Endothelial cell of umbilical vein (primary cell): Measurements from ENCODE around the gene IQGAP3. TPM values are rescaled to one million over a fixed set of nuclear protein-coding genes. Genes with fewer than 3 reads are reported as not detected.
A peak's percentile ranks its signal among the peaks of the same experiment; 100 is the strongest.

Source experiments
- BruUV-seq: library from RNA; stranded (reverse); fragments of 400-500 nt; replicated peaks from 2 replicates; lab custom pipeline; 2021; lab: Mats Ljungman, UMichigan
- CTCF ChIA-PET: fragments of 300-600, 350-600 bp; sonication (Branson Sonifier 250); formaldehyde crosslinking; loops from one replicate; lab custom pipeline; 2021; ENCODE audit warnings: antibody characterized with exemption, inconsistent platforms; lab: Charles Lee
- POLR2A ChIA-PET: fragments of 300-600, 350-600 bp; sonication (Branson Sonifier 250); formaldehyde crosslinking; loops from one replicate; lab custom pipeline; 2021; ENCODE audit warnings: antibody characterized with exemption, inconsistent platforms; lab: Charles Lee
- DNase-seq: peaks from one replicate; pipeline ENCODE4 v3.0.0-alpha.2; 2011; ENCODE audit warnings: low read depth, low spot score
- FAIRE-seq: peaks from 2 replicates; lab custom pipeline; 2011; peaks lifted over from hg19 to GRCh38; lab: Jason Lieb, UNC
- H2AFZ ChIP-seq: 2 replicates; pipeline ENCODE4 v1.6.0; 2012; ENCODE audit warnings: low read depth, low read length, control low read depth, inconsistent platforms
- H3K27ac ChIP-seq: 2 replicates; pipeline ENCODE4 v1.5.1; 2011; ENCODE audit warnings: low read depth, mild to moderate bottlenecking, control low read depth, low read length, moderate library complexity; ENCODE audit not compliant: insufficient read depth
- H3K27me3 ChIP-seq, 2 experiments: 2 replicates each; pipeline versions ENCODE4 v1.6.0 to v1.6.1; 2011; ENCODE audit warnings: low read length in 2 of 2, mixed read lengths in 1 of 2; ENCODE audit not compliant: control insufficient read depth in 2 of 2, insufficient read depth in 2 of 2
- H3K36me3 ChIP-seq, 2 experiments: 2 replicates in 1 of 2; 3 replicates in 1 of 2; pipeline ENCODE4 v1.5.1; 2011; ENCODE audit warnings: low read length in 2 of 2, mild to moderate bottlenecking in 1 of 2, moderate library complexity in 1 of 2; ENCODE audit not compliant: control insufficient read depth in 2 of 2, insufficient read depth in 2 of 2; ENCODE audit errors: extremely low read depth in 1 of 2
- H3K4me1 ChIP-seq: 3 replicates; pipeline ENCODE4 v1.5.1; 2011; ENCODE audit warnings: mild to moderate bottlenecking, low read length; ENCODE audit not compliant: control insufficient read depth, insufficient read depth; ENCODE audit errors: extremely low read depth
- H3K4me2 ChIP-seq: 2 replicates; pipeline ENCODE4 v1.6.1; 2011; ENCODE audit warnings: low read length, control low read depth, mixed read lengths; ENCODE audit not compliant: insufficient read depth
- H3K4me3 ChIP-seq, 3 experiments: fragments of 200-600 bp in 1 of 3; sonication (generic), shearing (Covaris generic) in 1 of 3; replicated peaks in 1 of 3; 2 replicates each; pipeline ENCODE4 v1.5.1; 2011 to 2016; ENCODE audit warnings: control low read depth in 3 of 3, low read length in 3 of 3, mild to moderate bottlenecking in 2 of 3, inconsistent platforms in 1 of 3, low read depth in 1 of 3, moderate library complexity in 1 of 3; ENCODE audit not compliant: insufficient read depth in 1 of 3
- H3K79me2 ChIP-seq: 2 replicates; pipeline ENCODE4 v1.6.0; 2012; ENCODE audit warnings: low read length, inconsistent platforms; ENCODE audit not compliant: control insufficient read depth, insufficient read depth
- H3K9ac ChIP-seq: replicated peaks from 2 replicates; pipeline ENCODE3; 2011; ENCODE audit warnings: low read length, control low read depth; ENCODE audit not compliant: insufficient read depth; ENCODE audit errors: extremely low read depth
- H3K9me1 ChIP-seq: replicated peaks from 3 replicates; pipeline ENCODE4 v1.6.0; 2011; ENCODE audit warnings: mild to moderate bottlenecking, low read length; ENCODE audit not compliant: control insufficient read depth, insufficient read depth; ENCODE audit errors: extremely low read depth
- H3K9me3 ChIP-seq: replicated peaks from 2 replicates; pipeline ENCODE4 v1.5.1; 2012; ENCODE audit warnings: low read length, inconsistent platforms; ENCODE audit not compliant: control insufficient read depth, insufficient read depth
- H4K20me1 ChIP-seq: replicated peaks from 2 replicates; pipeline ENCODE3; 2011; ENCODE audit warnings: mild to moderate bottlenecking, low read length; ENCODE audit not compliant: control insufficient read depth, insufficient read depth; ENCODE audit errors: extremely low read depth
- CTCF ChIP-seq, 2 donors: IDR thresholded peaks; 1 replicate in 1 of 2; 2 replicates in 1 of 2; pipeline ENCODE4 v1.5.1; 2011; ENCODE audit warnings: low read length in 2 of 2, mild to moderate bottlenecking in 2 of 2, moderate library complexity in 2 of 2, control low read depth in 1 of 2, inconsistent platforms in 1 of 2, low read depth in 1 of 2; ENCODE audit not compliant: insufficient read depth in 1 of 2; ENCODE audit errors: extremely low read depth in 1 of 2
- EZH2 ChIP-seq: IDR thresholded peaks from 2 replicates; pipeline ENCODE4 v1.6.1; 2012; ENCODE audit warnings: borderline replicate concordance, low read depth, mild to moderate bottlenecking, moderate library complexity, low read length, inconsistent platforms; ENCODE audit not compliant: severe bottlenecking
- FOS ChIP-seq: IDR thresholded peaks from 2 replicates; pipeline ENCODE4 v1.6.1; 2011; ENCODE audit warnings: mild to moderate bottlenecking, low read length, moderate library complexity, borderline replicate concordance; ENCODE audit not compliant: insufficient read depth
- GATA2 ChIP-seq: IDR thresholded peaks from 2 replicates; pipeline ENCODE4 v1.7.0; 2011; ENCODE audit warnings: low read depth, mild to moderate bottlenecking, moderate library complexity, mixed read lengths, low read length; ENCODE audit not compliant: insufficient read length, insufficient read depth
- JUN ChIP-seq: IDR thresholded peaks from 2 replicates; pipeline ENCODE4 v1.6.1; 2011; ENCODE audit warnings: borderline replicate concordance, low read depth; ENCODE audit not compliant: insufficient read length, insufficient read depth
- MAX ChIP-seq: IDR thresholded peaks from 2 replicates; pipeline ENCODE4 v1.6.1; 2011; ENCODE audit not compliant: insufficient read depth, insufficient read length
- MYC ChIP-seq: IDR thresholded peaks from one replicate; pipeline ENCODE4 v1.6.1; 2011; ENCODE audit warnings: mild to moderate bottlenecking, low read depth, low read length
- POLR2A ChIP-seq: IDR thresholded peaks from 2 replicates; pipeline ENCODE4 v1.6.1; 2012; ENCODE audit warnings: low read depth, mild to moderate bottlenecking, control low read depth, low read length
- POLR2AphosphoS5 ChIP-seq: IDR thresholded peaks from 2 replicates; pipeline ENCODE4 v1.6.1; 2012; ENCODE audit warnings: low read depth, mild to moderate bottlenecking, control low read depth, low read length, moderate library complexity; ENCODE audit not compliant: insufficient read depth
- dilution Hi-C: fragments of 300-500 bp; cut with MboI; formaldehyde crosslinking; loops from one replicate; pipeline ENCODE4 v1.15.0; 2019; ENCODE audit warnings: low sequenced_read_pairs; ENCODE audit not compliant: extremely low pct_ligation_motif_present
- intact Hi-C: fragments of 100-400 bp; cut with micrococcal nuclease; formaldehyde crosslinking; loops from one replicate; pipeline ENCODE4 v1.10.0; 2022
- polyA plus RNA-seq, 4 experiments: library from polyadenylated mRNA; depleted of rRNA in 3 of 4; stranded (reverse) in 3 of 4; unstranded in 1 of 4; fragments of >200 nt; gene quantifications; 2 replicates each; pipeline versions ENCODE4 v1.2.1 to v1.2.3, GENCODE V29; 2011 to 2012; ENCODE audit warnings: missing spikeins in 1 of 4
- total RNA-seq: library from RNA; stranded (reverse); gene quantifications from 2 replicates; pipeline ENCODE4 v1.2.3, GENCODE V29; 2021

IQGAP3 gene
- total and polyA plus RNA-seq, 2 donors (not counting 3 experiments of a cell fraction or from before 2014, with no cell fraction given) = 28.3 to 60.7 TPM

GRCh38 chr1:156500793-156501506 is 71.4 kb downstream of the IQGAP3 start:
- peak overlapping the region; percentile 6 for H3K4me2 ChIP-seq
- no peaks in the 10 kb centered on the region for H3K9me1 ChIP-seq
- intact Hi-C loops (loop anchor here (1.0 to 10.0 kb wide), 6 partner anchors 21 to 394 kb away; partner anchors contain the start of genes NAXE and PEAR1), dilution Hi-C loops (no loop called here)
- no peaks in the 10 kb centered on the region for H3K27me3 ChIP-seq
- CTCF ChIA-PET = interaction anchor here (0.7 to 6.1 kb wide), 15 partner anchors 8 to 115 kb away, joined by 3 to 149 read pairs (median 4); partner anchors contain the start of gene IQGAP3
- H4K20me1 ChIP-seq = no peaks in the 10 kb centered on the region
- POLR2A ChIA-PET = interaction anchor here (0.9 to 1.7 kb wide), 3 partner anchors 10 to 20 kb away, joined by 3 to 16 read pairs (median 9); no protein-coding TSS in a partner anchor
- H3K9ac ChIP-seq = peak overlapping the region; percentile 97
- H3K4me3 ChIP-seq = peak overlapping the region; percentile 76 to 95 (median 88)
- BruUV-seq = TSS peak; percentile 32
- no peak overlapping the region for H2AFZ ChIP-seq
- peaks cover 63% of the 10 kb centered on the region for H3K4me1 ChIP-seq
- no peaks in the 10 kb centered on the region for H3K36me3 ChIP-seq
- peak overlapping the region; percentile 100 for H3K27ac ChIP-seq
- TF ChIP-seq EZH2 = no peak
- TF ChIP-seq GATA2 = no peak
- peak; percentile 70 for TF ChIP-seq POLR2A
- TF ChIP-seq MAX = no peak
- TF ChIP-seq POLR2AphosphoS5 = peak; percentile 73
- TF ChIP-seq CTCF (IDR thresholded peaks at IDR 0.05; ENCODE audit: extremely low read depth in 1 of 2, insufficient read depth in 1 of 2, low read depth in 1 of 2, low read length in 2 of 2) = peak; percentile 48 to 49
- TF ChIP-seq MYC = no peak
- TF ChIP-seq FOS = no peak
- TF ChIP-seq JUN = no peak
- peak; percentile 94 for DNase-seq
- H3K9me3 ChIP-seq = no peaks in the 10 kb centered on the region
- peaks cover 45% of the 10 kb centered on the region for H3K79me2 ChIP-seq
- peak; percentile 95 for FAIRE-seq
